Measurements from ENCODE around the gene THADA. TPM values are rescaled to one million over a fixed set of nuclear protein-coding genes. Genes with fewer than 3 reads are reported as not detected.
A peak's percentile ranks its signal among the peaks of the same experiment; 100 is the strongest.

The THADA gene
- total RNA-seq, 4 donors from 2014 or later: 35.7 to 49.2 (median 47.4) TPM

- DNase-seq (ENCODE audit: low spot score in 2 of 2): no peak
- H3K4me3 ChIP-seq: no peak overlapping the region
- peaks cover 0 to 56% (median 14%) of the 10 kb centered on the region in 4 donors for H3K4me1 ChIP-seq
- H3K36me3 ChIP-seq: no peaks in the 10 kb centered on the region
- WGBS, 2 donors: 23 to 27% methylated on average over 3 of the region's 3 CpGs
- H3K27ac ChIP-seq: peak overlapping the region in 3 of 4 donors; percentile 27 to 69 (median 68)
- no peaks in the 10 kb centered on the region for H3K9me3 ChIP-seq
- TF ChIP-seq CTCF (IDR thresholded peaks at IDR 0.05) (no peak), POLR2A (IDR thresholded peaks at IDR 0.05) (no peak), EP300 (IDR thresholded peaks at IDR 0.05) (no peak)
- H3K27me3 ChIP-seq: no peaks in the 10 kb centered on the region
Observed at GRCh38 chr2:43349904-43350303, 245.9 kb downstream of the THADA start.

- H3K9me3 ChIP-seq: no peaks in the 10 kb centered on the region
- H3K4me3 ChIP-seq: no peak overlapping the region
- WGBS, 2 donors: 36 to 37% methylated on average over 1 of the region's 1 CpG
Observed at GRCh38 chr2:43348908-43349661, 246.8 kb downstream of the THADA start.

GRCh38 chr2:43347746-43348145 lies 248.1 kb downstream of the THADA start:
- H3K4me3 ChIP-seq: no peak overlapping the region
- peaks cover 0 to 3% (median 0%) of the 10 kb centered on the region in 3 donors for H3K36me3 ChIP-seq
- TF ChIP-seq CTCF (IDR thresholded peaks at IDR 0.05): no peak
- no peak for TF ChIP-seq POLR2A (IDR thresholded peaks at IDR 0.05)
- no peak for TF ChIP-seq EP300 (IDR thresholded peaks at IDR 0.05)
- H3K27me3 ChIP-seq: no peaks in the 10 kb centered on the region
- peaks cover 0 to 77% (median 28%) of the 10 kb centered on the region in 4 donors for H3K4me1 ChIP-seq
- no peak for DNase-seq (ENCODE audit: low spot score in 2 of 2)
- WGBS, 2 donors: 72 to 77% methylated on average over 4 of the region's 4 CpGs
- H3K9me3 ChIP-seq: no peaks in the 10 kb centered on the region
- peak overlapping the region in 3 of 4 donors; percentile 54 to 69 (median 68) for H3K27ac ChIP-seq

More at GRCh38 chr2:43348908-43349661, 246.8 kb downstream of the THADA start:
- Histone ChIP-seq H3K4me1 (peaks cover 0 to 64% (median 20%) of the 10 kb centered on the region in 4 donors), H3K36me3 (no peaks in the 10 kb centered on the region), H3K27me3 (no peaks in the 10 kb centered on the region), H3K27ac (peak overlapping the region in 3 of 4 donors; percentile 54 to 69 (median 68))
- DNase-seq (ENCODE audit: low spot score in 2 of 2): no peak
- TF ChIP-seq CTCF (IDR thresholded peaks at IDR 0.05) (no peak), EP300 (IDR thresholded peaks at IDR 0.05) (peak in 1 of 2 donors; percentile 38)

GRCh38 chr2:43346602-43347567 lies 249.0 kb downstream of the THADA start:
- Histone ChIP-seq H3K9me3 (no peaks in the 10 kb centered on the region), H3K36me3 (peaks cover 0 to 9% (median 0%) of the 10 kb centered on the region in 3 donors), H3K4me1 (peaks cover 0 to 76% (median 28%) of the 10 kb centered on the region in 4 donors), H3K4me3 (no peak overlapping the region), H3K27me3 (no peaks in the 10 kb centered on the region), H3K27ac (peak overlapping the region in 2 of 4 donors; percentile 64 to 79)
- no peak for TF ChIP-seq POLR2A (IDR thresholded peaks at IDR 0.05)
- TF ChIP-seq CTCF (IDR thresholded peaks at IDR 0.05): no peak
- no peak for TF ChIP-seq EP300 (IDR thresholded peaks at IDR 0.05)
- WGBS, 2 donors: 89% methylated on average over 13 of the region's 13 CpGs
- no peak for DNase-seq (ENCODE audit: low spot score in 2 of 2)
